GM23338 (cell line): ENCODE measurements around the gene RBM22. TPM values are rescaled to one million over a fixed set of nuclear protein-coding genes. Genes with fewer than 3 reads are reported as not detected.
A peak's percentile ranks its signal among the peaks of the same experiment; 100 is the strongest.

ENCODE experiments used
- ATAC-seq: fragments of 200-7000 bp; cut with Tn5 transposase; 3 replicates; pipeline ENCODE4 v1.9.1; 2020
- DNase-seq: peaks from one replicate; pipeline ENCODE4 v3.0.0-alpha.2; 2015; ENCODE audit warnings: low spot score
- H2AFZ ChIP-seq: fragments of 200-600 bp; sonication (generic); 2 replicates; pipeline ENCODE4 v1.8.0; 2016; ENCODE audit warnings: antibody characterized with exemption, mild to moderate bottlenecking, moderate library complexity
- H3F3A ChIP-seq: fragments of 200-600 bp; sonication (generic); replicated peaks from 2 replicates; pipeline ENCODE4 v1.8.0; 2017; ENCODE audit warnings: antibody characterized with exemption, mixed run types, low read depth
- H3K27ac ChIP-seq: fragments of 200-600 bp; sonication (generic); 2 replicates; pipeline ENCODE4 v1.6.1; 2016; ENCODE audit warnings: low read depth
- H3K27me3 ChIP-seq: fragments of 200-600 bp; sonication (generic); 2 replicates; pipeline ENCODE4 v1.8.0; 2016; ENCODE audit warnings: mild to moderate bottlenecking, mixed run types, moderate library complexity; ENCODE audit not compliant: insufficient read depth
- H3K36me3 ChIP-seq: fragments of 200-600 bp; sonication (generic); 2 replicates; pipeline ENCODE4 v1.8.0; 2016; ENCODE audit warnings: mild to moderate bottlenecking; ENCODE audit not compliant: insufficient read depth
- H3K4me1 ChIP-seq: fragments of 200-600 bp; sonication (generic); 2 replicates; pipeline ENCODE4 v1.8.0; 2016; ENCODE audit warnings: mild to moderate bottlenecking, moderate library complexity; ENCODE audit not compliant: insufficient read depth
- H3K4me2 ChIP-seq: fragments of 200-600 bp; sonication (generic); 2 replicates; pipeline ENCODE4 v1.7.1; 2017; ENCODE audit warnings: mixed run types
- H3K4me3 ChIP-seq: fragments of 200-600 bp; sonication (generic); 2 replicates; pipeline ENCODE4 v1.6.1; 2016; ENCODE audit warnings: mixed run types
- H3K79me2 ChIP-seq: fragments of 200-600 bp; sonication (generic); replicated peaks from 2 replicates; pipeline ENCODE4 v1.8.0; 2017; ENCODE audit warnings: mild to moderate bottlenecking; ENCODE audit not compliant: insufficient read depth
- H3K9me2 ChIP-seq: fragments of 200-600 bp; sonication (generic); 2 replicates; pipeline ENCODE4 v1.8.0; 2017; ENCODE audit not compliant: insufficient read depth
- H4K20me1 ChIP-seq: fragments of 200-600 bp; sonication (generic); replicated peaks from 2 replicates; pipeline ENCODE4 v1.8.0; 2017; ENCODE audit warnings: mild to moderate bottlenecking; ENCODE audit not compliant: insufficient read depth
- H3K27ac Mint-ChIP-seq: 2 replicates; pipeline ENCODE4 v1.8.0; 2020; ENCODE audit warnings: inconsistent platforms, mild to moderate bottlenecking, moderate library complexity, mixed read lengths
- H3K27me3 Mint-ChIP-seq: 3 replicates; pipeline ENCODE4 v1.8.0; 2022; ENCODE audit warnings: low read depth, mild to moderate bottlenecking, moderate library complexity, mixed read lengths, inconsistent platforms; ENCODE audit not compliant: insufficient read depth, poor library complexity
- H3K36me3 Mint-ChIP-seq: 3 replicates; pipeline ENCODE4 v1.8.0; 2021; ENCODE audit warnings: low read depth, mild to moderate bottlenecking, inconsistent platforms, moderate library complexity, mixed read lengths
- H3K4me1 Mint-ChIP-seq: 3 replicates; pipeline ENCODE4 v1.8.0; 2020; ENCODE audit warnings: mild to moderate bottlenecking, inconsistent platforms, mixed read lengths
- H3K4me3 Mint-ChIP-seq: 3 replicates; pipeline ENCODE4 v1.8.0; 2021; ENCODE audit warnings: moderate library complexity, mild to moderate bottlenecking, inconsistent platforms, mixed read lengths
- H3K9me3 Mint-ChIP-seq: 3 replicates; pipeline ENCODE4 v1.8.0; 2020; ENCODE audit warnings: moderate library complexity, mild to moderate bottlenecking, inconsistent platforms, mixed read lengths
- CREB1 ChIP-seq: fragments of 250-450 bp; sonication (Bioruptor Pico); IDR thresholded peaks from 2 replicates; pipeline ENCODE4 v1.5.0; 2020; ENCODE audit warnings: low read depth, mild to moderate bottlenecking, moderate library complexity
- CTCF ChIP-seq, 2 experiments: fragments of 200-600 bp in 1 of 2; sonication (generic) in 1 of 2; conservative IDR thresholded peaks; 2 replicates each; pipeline versions ENCODE4 v1.5.1 to v1.6.1; 2016 to 2017; ENCODE audit warnings: antibody characterized with exemption in 2 of 2, low read depth in 2 of 2, mild to moderate bottlenecking in 2 of 2, moderate library complexity in 1 of 2
- ETS1 ChIP-seq: IDR thresholded peaks from 2 replicates; pipeline ENCODE4 v1.6.1; 2016; ENCODE audit warnings: antibody characterized with exemption
- EZH2phosphoT487 ChIP-seq: fragments of 200-600 bp; sonication (generic); IDR thresholded peaks from one replicate; pipeline ENCODE4 v1.8.1; 2018; ENCODE audit warnings: antibody characterized with exemption; ENCODE audit not compliant: unreplicated experiment
- JUNB ChIP-seq: IDR thresholded peaks from one replicate; pipeline ENCODE4 v1.6.1; 2016; ENCODE audit warnings: antibody characterized with exemption; ENCODE audit not compliant: unreplicated experiment
- NANOG ChIP-seq: IDR thresholded peaks from 2 replicates; pipeline ENCODE4 v1.6.1; 2016; ENCODE audit warnings: antibody characterized with exemption, borderline replicate concordance
- REST ChIP-seq: IDR thresholded peaks from one replicate; pipeline ENCODE4 v1.6.1; 2018; ENCODE audit warnings: antibody characterized with exemption; ENCODE audit not compliant: unreplicated experiment
- STAT1 ChIP-seq: IDR thresholded peaks from one replicate; pipeline ENCODE4 v1.6.1; 2016; ENCODE audit warnings: antibody characterized with exemption; ENCODE audit not compliant: unreplicated experiment
- ZNF114 ChIP-seq: fragments of 250-450 bp; sonication (Bioruptor Pico); IDR thresholded peaks from 2 replicates; pipeline ENCODE4 v1.5.0; 2020; ENCODE audit warnings: mild to moderate bottlenecking, moderate library complexity
- ZNF331 ChIP-seq: fragments of 250-450 bp; sonication (Bioruptor Pico); IDR thresholded peaks from 2 replicates; pipeline ENCODE4 v1.5.0; 2020; ENCODE audit warnings: low read depth, mild to moderate bottlenecking, moderate library complexity
- polyA plus RNA-seq: library from polyadenylated mRNA; unstranded; fragments of >200 nt; fragmentation: Nextera tagmentation; extraction: Ambion mirVana; gene quantifications from 2 replicates; pipeline ENCODE4 v1.2.1, GENCODE V29; 2016
- total RNA-seq: library from RNA; depleted of rRNA; stranded (reverse); fragments of >200 nt; shearing (Covaris generic); gene quantifications from 2 replicates; pipeline ENCODE4 v1.2.3, GENCODE V29; 2014

RBM22 gene
- total and polyA plus RNA-seq, 2 experiments from 2014 or later = 23.4 to 32.3 TPM

- TF ChIP-seq EZH2phosphoT487 = no peak
- no peak for TF ChIP-seq NANOG
- TF ChIP-seq ETS1 = no peak
- no peak for TF ChIP-seq ZNF331 (CRISPR knock-in tag)
These were observed 37.9 kb downstream of the RBM22 start (continued) for GRCh38 chr5:150662731-150663516.

GRCh38 chr5:150661821-150662596 is 38.9 kb downstream of the RBM22 start:
- no peak overlapping the region for H3K27ac ChIP-seq
- no peaks in the 10 kb centered on the region for H3K79me2 ChIP-seq
- H3K36me3 Mint-ChIP-seq = no peaks in the 10 kb centered on the region; the same call in 2 of the 3 replicates
- peaks cover 24% of the 10 kb centered on the region for H3K27me3 Mint-ChIP-seq
- no peaks in the 10 kb centered on the region; the same call in 1 of the 2 replicates for H3K4me1 ChIP-seq
- no peaks in the 10 kb centered on the region for H4K20me1 ChIP-seq
- no peak overlapping the region for H3K4me2 ChIP-seq
- H3K4me1 Mint-ChIP-seq = peaks cover 29% of the 10 kb centered on the region
- H3K27ac Mint-ChIP-seq = no peak overlapping the region
- DNase-seq (no peak), ATAC-seq (no peak)
- peak overlapping the region; percentile 84; the same call in 1 of the 2 replicates for H2AFZ ChIP-seq
- no peaks in the 10 kb centered on the region for H3K36me3 ChIP-seq
- H3K4me3 ChIP-seq = no peak overlapping the region
- no peaks in the 10 kb centered on the region for H3F3A ChIP-seq
- H3K27me3 ChIP-seq = peaks cover 3% of the 10 kb centered on the region; the same call in 1 of the 2 replicates
- H3K9me3 Mint-ChIP-seq = no peaks in the 10 kb centered on the region
- no peaks in the 10 kb centered on the region for H3K9me2 ChIP-seq
- no peak overlapping the region for H3K4me3 Mint-ChIP-seq
- TF ChIP-seq REST (no peak), NANOG (no peak), CTCF (conservative IDR thresholded peaks at IDR 0.05; ENCODE audit: low read depth in 2 of 2) (no peak), EZH2phosphoT487 (no peak), STAT1 (no peak), ZNF114 (CRISPR knock-in tag) (no peak), JUNB (no peak), ETS1 (no peak), ZNF331 (CRISPR knock-in tag) (no peak), CREB1 (CRISPR knock-in tag) (no peak)
